SU-DHL-6 (cell line): ENCODE measurements around the gene GPR4.

Experiments
- CTCF ChIP-seq: fragments of 200-600 bp; sonication (generic); IDR thresholded peaks from one replicate; pipeline ENCODE4 v1.5.1; 2017; ENCODE audit warnings: antibody characterized with exemption, mild to moderate bottlenecking, low read length, moderate library complexity; ENCODE audit not compliant: insufficient read depth, poor library complexity, severe bottlenecking
- EZH2phosphoT487 ChIP-seq: fragments of 200-600 bp; sonication (generic), shearing (Covaris generic); conservative IDR thresholded peaks from 2 replicates; pipeline ENCODE4 v1.6.1; 2018; ENCODE audit warnings: mild to moderate bottlenecking, antibody characterized with exemption, low read length, moderate library complexity, mixed read lengths

DNA sequence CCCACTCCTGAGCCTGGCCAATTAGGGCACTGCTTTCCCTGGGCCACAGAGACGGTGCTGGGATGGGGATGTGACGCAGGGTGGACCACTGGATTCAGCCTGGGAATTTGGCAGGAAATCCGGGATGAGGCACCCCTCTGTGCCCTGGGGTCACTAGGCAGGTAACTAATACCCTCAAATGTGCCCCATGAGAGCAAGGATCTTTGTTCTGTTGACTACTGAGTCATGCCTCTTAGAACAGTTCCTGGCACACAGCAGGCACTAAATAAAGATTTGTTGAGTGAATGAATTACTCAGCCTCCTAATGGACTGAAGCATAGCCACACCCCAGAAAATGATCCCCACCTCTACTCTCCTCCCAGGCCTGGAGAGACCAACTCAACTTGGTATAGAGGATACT is 33.3 kb downstream of the GPR4 start:
- TF ChIP-seq CTCF (no peak), EZH2phosphoT487 (no peak)
